Colonic mucosa (tissue), 2 donors: ENCODE results near the gene ILDR1. TPM values are rescaled to one million over a fixed set of nuclear protein-coding genes. Genes with fewer than 3 reads are reported as not detected.

Source experiments
- total RNA-seq, 2 donors: library from RNA; stranded (reverse); fragmentation: NEBNext Ultra II Directional in 1 of 2; extraction: Animal tissue kit (Norgen Biotek cat#: 25700) in 1 of 2; gene quantifications; one replicate each; pipeline ENCODE4 v1.2.1, GENCODE V29; 2021
- donor health status: DM: no; HTN: no; CAD: no.
- donor health status: DM: no; HTN: no; CAD: no.

ILDR1 gene
- total RNA-seq, 2 donors from 2014 or later = 18.4 to 19.7 TPM

Other genes with a start within 250 kb of the ILDR1 start
- gene IQCB1, start 187.2 kb downstream of the ILDR1 start, total RNA-seq = 10 to 100 TPM; 10.8 to 12.5 TPM
- gene EAF2, start 187.0 kb downstream of the ILDR1 start, total RNA-seq = 1 to 10 TPM; 4.5 to 6.3 TPM
- gene SLC15A2, start 127.8 kb downstream of the ILDR1 start, total RNA-seq = 1 to 10 TPM; 1.4 to 3.1 TPM
- 1 to 10 TPM in 1 of 2 donors, under 1 TPM in 1; 0.57 to 5.6 TPM for gene CD86, start 33.1 kb upstream of the ILDR1 start, total RNA-seq
- gene CASR, start 161.4 kb upstream of the ILDR1 start, total RNA-seq = under 1 TPM; 0.16 to 0.22 TPM